Measurements from ENCODE around the gene IZUMO1.
A peak's percentile ranks its signal among the peaks of the same experiment; 100 is the strongest.

The IZUMO1 gene

GRCh38 chr19:48739404-48740163, 7.1 kb downstream of the IZUMO1 start:
- Mint-ChIP-seq H3K4me3 (peak overlapping the region; percentile 50 to 52), H3K27me3 (peaks cover 0 to 13% of the 10 kb centered on the region in 2 donors), H3K36me3 (ENCODE audit: insufficient read depth) (no peaks in the 10 kb centered on the region), H3K9me3 (no peaks in the 10 kb centered on the region), H3K27ac (no peak overlapping the region), H3K4me1 (ENCODE audit: low read depth in 2 of 2) (peaks cover 8 to 12% of the 10 kb centered on the region in 2 donors)
- ATAC-seq (replicated peaks) (peak; percentile 13), DNase-seq (no peak)

- DNase-seq (peak; percentile 73 to 81 (median 80)), ATAC-seq (replicated peaks) (peak; percentile 91)
- no peaks in the 10 kb centered on the region for H3K9me3 Mint-ChIP-seq
- no peaks in the 10 kb centered on the region for H3K36me3 Mint-ChIP-seq (ENCODE audit: insufficient read depth)
- peak overlapping the region in 1 of 2 donors; percentile 22 for H3K27ac Mint-ChIP-seq
- H3K4me3 Mint-ChIP-seq, result peak overlapping the region; percentile 68 to 69
- peaks cover 8 to 12% of the 10 kb centered on the region in 2 donors for H3K4me1 Mint-ChIP-seq (ENCODE audit: low read depth in 2 of 2)
- peaks cover 0 to 7% of the 10 kb centered on the region in 2 donors for H3K27me3 Mint-ChIP-seq
These were observed 7.9 kb downstream of the IZUMO1 start for GRCh38 chr19:48738557-48739403.

- Mint-ChIP-seq H3K9me3 (no peaks in the 10 kb centered on the region), H3K27me3 (peaks cover 6% of the 10 kb centered on the region in 2 donors), H3K36me3 (ENCODE audit: insufficient read depth) (no peaks in the 10 kb centered on the region), H3K4me1 (ENCODE audit: low read depth in 2 of 2) (peaks cover 8 to 12% of the 10 kb centered on the region in 2 donors), H3K27ac (no peak overlapping the region), H3K4me3 (peak overlapping the region; percentile 39 to 46)
- DNase-seq, result no peak
- ATAC-seq (replicated peaks), result no peak
These were observed 9.2 kb downstream of the IZUMO1 start for GRCh38 chr19:48737360-48737998.

DNA sequence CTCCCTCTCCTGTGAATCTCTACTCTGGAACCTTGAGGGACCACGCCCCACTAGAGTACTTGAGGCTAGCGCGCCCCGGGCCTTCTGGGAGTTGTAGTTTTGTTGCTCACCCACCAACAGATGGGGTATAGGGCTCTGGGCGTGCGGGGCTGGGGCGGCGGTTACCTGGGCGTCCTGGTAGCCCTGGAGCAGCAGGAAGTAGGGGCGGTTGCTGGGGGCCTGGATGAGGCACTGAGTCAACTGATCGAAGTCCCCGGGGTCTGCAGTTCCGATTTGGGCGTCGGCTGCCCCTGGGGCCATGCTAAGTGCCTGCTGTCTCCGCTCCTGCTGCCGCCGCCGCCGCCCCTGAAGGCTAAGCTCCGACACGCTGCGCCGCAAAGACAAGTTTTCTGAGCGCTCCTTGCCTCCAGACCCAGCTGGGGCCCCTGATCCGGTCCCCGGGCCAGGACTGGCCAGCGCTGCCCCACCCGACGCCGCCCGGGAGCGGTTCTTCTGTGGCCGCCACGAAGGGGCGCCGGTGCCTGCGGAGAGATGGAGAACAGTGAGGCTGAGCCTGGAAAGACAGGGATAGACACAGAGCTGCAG, 11.6 kb downstream of the IZUMO1 start:
- Mint-ChIP-seq H3K4me3 (no peak overlapping the region), H3K36me3 (ENCODE audit: insufficient read depth) (peaks cover 3% of the 10 kb centered on the region), H3K27ac (no peak overlapping the region), H3K27me3 (peaks cover 6 to 9% of the 10 kb centered on the region in 2 donors), H3K4me1 (ENCODE audit: low read depth in 2 of 2) (peaks cover 5% of the 10 kb centered on the region in 2 donors), H3K9me3 (no peaks in the 10 kb centered on the region)
- ATAC-seq (replicated peaks) (no peak), DNase-seq (no peak)

GRCh38 chr19:48734625-48735024, 12.1 kb downstream of the IZUMO1 start:
- H3K4me1 Mint-ChIP-seq (ENCODE audit: low read depth in 2 of 2), result peaks cover 5% of the 10 kb centered on the region in 2 donors

DNA sequence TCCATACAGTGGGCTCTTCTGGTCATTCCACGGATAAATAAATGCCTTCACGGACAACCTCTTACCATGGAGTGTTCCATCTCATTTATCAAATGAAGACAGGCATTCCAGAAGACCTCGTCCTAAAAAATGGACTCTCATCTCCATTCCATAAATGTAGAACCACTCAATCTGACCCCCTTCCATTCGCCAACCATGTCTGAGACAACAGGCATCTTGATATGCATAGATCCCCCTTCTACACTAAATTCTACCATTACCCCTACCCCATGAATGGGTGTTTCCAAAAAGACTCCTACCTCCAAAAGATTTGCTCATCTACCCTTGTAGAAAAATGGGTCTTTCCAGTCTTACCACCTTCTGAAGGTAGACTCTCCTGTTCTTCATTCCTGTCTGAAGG, 15.3 kb downstream of the IZUMO1 start:
- Mint-ChIP-seq H3K27ac (no peak overlapping the region), H3K4me3 (no peak overlapping the region), H3K4me1 (ENCODE audit: low read depth in 2 of 2) (peaks cover 4 to 10% of the 10 kb centered on the region in 2 donors), H3K27me3 (peaks cover 6 to 9% of the 10 kb centered on the region in 2 donors), H3K9me3 (no peaks in the 10 kb centered on the region), H3K36me3 (ENCODE audit: insufficient read depth) (peaks cover 6% of the 10 kb centered on the region)
- ATAC-seq (replicated peaks), result no peak
- no peak for DNase-seq

More at GRCh38 chr19:48734625-48735024, 12.1 kb downstream of the IZUMO1 start:
- peaks cover 3% of the 10 kb centered on the region for H3K36me3 Mint-ChIP-seq (ENCODE audit: insufficient read depth)
- peaks cover 6 to 9% of the 10 kb centered on the region in 2 donors for H3K27me3 Mint-ChIP-seq
- ATAC-seq (replicated peaks) (no peak), DNase-seq (no peak)
- no peak overlapping the region for H3K4me3 Mint-ChIP-seq
- no peaks in the 10 kb centered on the region for H3K9me3 Mint-ChIP-seq
- H3K27ac Mint-ChIP-seq, result no peak overlapping the region

DNA sequence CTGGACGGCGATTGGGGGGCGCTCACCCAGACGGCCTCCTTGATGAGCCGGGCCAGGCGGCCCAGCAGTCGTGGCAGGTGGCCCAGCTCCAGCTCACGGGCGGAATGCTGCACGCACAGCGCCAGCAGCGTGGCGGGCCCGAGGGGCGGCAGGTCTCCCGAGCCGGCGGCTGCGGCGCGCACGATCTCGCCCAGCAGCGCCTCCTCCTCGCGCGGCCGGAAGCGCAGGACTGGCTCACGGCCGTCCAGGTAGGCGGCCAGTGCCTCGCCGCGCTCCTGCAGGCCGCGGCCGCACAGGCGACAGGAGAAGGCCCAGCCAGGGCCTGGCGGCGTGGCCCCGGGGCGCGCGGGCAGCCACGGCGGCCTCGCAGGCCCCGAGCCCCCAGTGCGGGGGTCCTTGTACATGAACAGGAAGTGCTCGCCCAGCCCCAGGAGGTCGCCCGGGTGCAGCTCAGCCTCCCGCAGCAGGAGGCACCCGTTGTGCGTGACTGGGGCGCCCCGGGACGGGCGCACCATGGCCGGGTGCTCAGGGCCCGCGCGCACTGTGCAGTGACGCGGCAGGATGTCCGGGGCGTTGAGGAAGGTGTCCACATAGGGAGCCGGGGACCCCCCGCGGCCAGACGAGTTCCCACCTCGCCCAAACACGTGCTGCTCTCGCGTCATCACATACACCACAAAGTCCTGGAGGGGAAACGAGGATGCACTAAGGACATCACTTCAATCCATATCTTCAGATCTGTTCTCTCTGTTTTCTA, 17.6 kb downstream of the IZUMO1 start:
- Mint-ChIP-seq H3K27ac (no peak overlapping the region), H3K27me3 (peaks cover 6 to 9% of the 10 kb centered on the region in 2 donors), H3K4me1 (ENCODE audit: low read depth in 2 of 2) (peaks cover 17 to 22% of the 10 kb centered on the region in 2 donors), H3K4me3 (no peak overlapping the region), H3K9me3 (peaks cover 6 to 8% of the 10 kb centered on the region in 2 donors), H3K36me3 (ENCODE audit: insufficient read depth) (peaks cover 9% of the 10 kb centered on the region)
- no peak for DNase-seq
- no peak for ATAC-seq (replicated peaks)

GRCh38 chr19:48726556-48726955, 20.2 kb downstream of the IZUMO1 start:
- Mint-ChIP-seq H3K9me3 (peaks cover 6 to 8% of the 10 kb centered on the region in 2 donors), H3K36me3 (ENCODE audit: insufficient read depth) (peaks cover 6% of the 10 kb centered on the region), H3K4me3 (no peak overlapping the region), H3K4me1 (ENCODE audit: low read depth in 2 of 2) (peaks cover 17 to 22% of the 10 kb centered on the region in 2 donors), H3K27ac (peak overlapping the region; percentile 14 to 47), H3K27me3 (no peaks in the 10 kb centered on the region)
- DNase-seq, result no peak
- ATAC-seq (replicated peaks), result peak; percentile 79

GRCh38 chr19:48724796-48725753, 21.6 kb downstream of the IZUMO1 start:
- Mint-ChIP-seq H3K9me3 (peaks cover 6 to 8% of the 10 kb centered on the region in 2 donors), H3K4me1 (ENCODE audit: low read depth in 2 of 2) (peaks cover 25 to 29% of the 10 kb centered on the region in 2 donors), H3K27ac (peak overlapping the region; percentile 1 to 63), H3K36me3 (ENCODE audit: insufficient read depth) (peaks cover 6% of the 10 kb centered on the region), H3K4me3 (peak overlapping the region; percentile 18 to 37), H3K27me3 (no peaks in the 10 kb centered on the region)
- ATAC-seq (replicated peaks) (peak; percentile 43), DNase-seq (peak; percentile 23 to 44 (median 26))

- no peak overlapping the region for H3K4me3 Mint-ChIP-seq
- peaks cover 25% of the 10 kb centered on the region in 2 donors for H3K4me1 Mint-ChIP-seq (ENCODE audit: low read depth in 2 of 2)
- no peak for ATAC-seq (replicated peaks)
- H3K27ac Mint-ChIP-seq, result no peak overlapping the region
- peaks cover 10% of the 10 kb centered on the region for H3K36me3 Mint-ChIP-seq (ENCODE audit: insufficient read depth)
- no peak for DNase-seq
- peaks cover 6 to 8% of the 10 kb centered on the region in 2 donors for H3K9me3 Mint-ChIP-seq
- no peaks in the 10 kb centered on the region for H3K27me3 Mint-ChIP-seq
These were observed 24.5 kb downstream of the IZUMO1 start for GRCh38 chr19:48722196-48722708.

- peak overlapping the region; percentile 93 to 94 for H3K4me3 Mint-ChIP-seq
- ATAC-seq (replicated peaks) (peak; percentile 86), DNase-seq (peak; percentile 81 to 87 (median 83))
- peaks cover 15 to 18% of the 10 kb centered on the region in 2 donors for H3K4me1 Mint-ChIP-seq (ENCODE audit: low read depth in 2 of 2)
- peak overlapping the region; percentile 94 to 95 for H3K27ac Mint-ChIP-seq
- H3K9me3 Mint-ChIP-seq, result peaks cover 6 to 8% of the 10 kb centered on the region in 2 donors
- no peaks in the 10 kb centered on the region for H3K27me3 Mint-ChIP-seq
- H3K36me3 Mint-ChIP-seq (ENCODE audit: insufficient read depth), result peaks cover 4% of the 10 kb centered on the region
These were observed 26.0 kb downstream of the IZUMO1 start for GRCh38 chr19:48720613-48721296.

Measured in effector memory CD8-positive, alpha-beta T cell (primary cell).